Measurements from ENCODE around the gene WNK4. TPM values are rescaled to one million over a fixed set of nuclear protein-coding genes. Genes with fewer than 3 reads are reported as not detected.

WNK4 gene
- total RNA-seq, 4 donors from 2014 or later, result 0.40 to 14.7 (median 3.9) TPM

DNA sequence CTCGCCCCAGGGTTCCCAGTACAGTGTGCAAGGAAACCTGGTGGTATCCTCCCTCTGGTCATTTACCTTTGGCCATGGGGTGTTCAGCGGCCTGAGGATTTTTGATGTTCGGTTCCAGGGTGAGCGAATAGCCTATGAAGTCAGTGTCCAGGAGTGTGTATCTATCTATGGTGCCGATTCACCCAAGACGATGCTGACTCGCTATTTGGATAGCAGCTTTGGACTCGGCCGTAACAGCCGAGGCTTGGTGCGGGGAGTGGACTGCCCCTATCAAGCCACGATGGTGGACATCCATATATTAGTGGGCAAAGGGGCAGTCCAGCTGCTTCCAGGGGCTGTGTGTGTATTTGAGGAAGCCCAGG lies 65.1 kb downstream of the WNK4 start:
- Histone ChIP-seq H3K36me3 (peaks cover 6 to 54% (median 17%) of the 10 kb centered on the region in 3 donors), H3K4me1 (peaks cover 0 to 50% (median 19%) of the 10 kb centered on the region in 3 donors), H3K9me3 (no peaks in the 10 kb centered on the region), H3K4me3 (no peak overlapping the region), H3K27ac (peak overlapping the region in 2 of 4 donors; percentile 64 to 77), H3K27me3 (no peaks in the 10 kb centered on the region)
- DNase-seq, result no peak
- TF ChIP-seq POLR2A (IDR thresholded peaks at IDR 0.05) (no peak), CTCF (IDR thresholded peaks at IDR 0.05) (no peak)
- 86 to 89% methylated on average over 3 to 7 of the region's 12 CpGs for WGBS, 2 donors
- intact Hi-C loops (cut with DNase I), result loop anchor here (10.0 kb wide), 1 partner anchor 89 kb away; no protein-coding TSS in a partner anchor

- 62 to 64% methylated on average over 4 to 6 of the region's 7 CpGs for WGBS, 2 donors
- intact Hi-C loops (cut with DNase I), result loop anchor here (10.0 kb wide), 1 partner anchor 89 kb away; no protein-coding TSS in a partner anchor
- H3K4me3 ChIP-seq, result no peak overlapping the region
- H3K9me3 ChIP-seq, result no peaks in the 10 kb centered on the region
- peaks cover 6 to 49% (median 17%) of the 10 kb centered on the region in 3 donors for H3K36me3 ChIP-seq
- H3K27ac ChIP-seq, result peak overlapping the region in 3 of 4 donors; percentile 64 to 77 (median 64)
- peaks cover 5 to 56% (median 22%) of the 10 kb centered on the region in 3 donors for H3K4me1 ChIP-seq
- no peak for DNase-seq
- TF ChIP-seq POLR2A (IDR thresholded peaks at IDR 0.05), result no peak
- TF ChIP-seq CTCF (IDR thresholded peaks at IDR 0.05), result no peak
- H3K27me3 ChIP-seq, result no peaks in the 10 kb centered on the region
These were observed 65.6 kb downstream of the WNK4 start for GRCh38 chr17:42845918-42846593.

Small RNA genes lying within 50 kb of the gene (small RNA-seq; reads per million reads assigned to genes)
- gene HMGN2P15, result 0 reads per million in 4 donors
- gene MIR6781, result 0 reads per million in 4 donors

Other genes with a start within 250 kb of the WNK4 start
- gene NAGLU, start 244.4 kb upstream of the WNK4 start, total RNA-seq, result 10 to 100 TPM; 19.2 to 39.0 (median 26.5) TPM
- gene HSD17B1, start 227.7 kb upstream of the WNK4 start, total RNA-seq, result 10 to 100 TPM in 1 of 4 donors, 1 to 10 TPM in 3; 3.0 to 11.8 (median 6.6) TPM
- gene COASY, start 218.5 kb upstream of the WNK4 start, total RNA-seq, result 10 to 100 TPM; 34.1 to 52.2 (median 46.5) TPM
- 10 to 100 TPM; 34.0 to 47.9 (median 39.9) TPM for gene MLX, start 213.5 kb upstream of the WNK4 start, total RNA-seq
- gene PSMC3IP, start 202.9 kb upstream of the WNK4 start, total RNA-seq, result 1 to 10 TPM in 3 of 4 donors, under 1 TPM in 1; 0.61 to 4.8 (median 2.8) TPM
- 10 to 100 TPM; 35.7 to 59.6 (median 53.0) TPM for gene RETREG3, start 171.2 kb upstream of the WNK4 start, total RNA-seq
- gene TUBG1, start 170.9 kb upstream of the WNK4 start, total RNA-seq, result 10 to 100 TPM; 22.3 to 61.9 (median 46.5) TPM
- 10 to 100 TPM in 1 of 4 donors, 1 to 10 TPM in 3; 7.1 to 14.5 (median 8.8) TPM for gene TUBG2, start 121.3 kb upstream of the WNK4 start, total RNA-seq
- gene PLEKHH3, start 103.6 kb upstream of the WNK4 start, total RNA-seq, result 10 to 100 TPM; 41.0 to 55.8 (median 55.1) TPM
- under 1 TPM in 1 of 4 donors, not detected in 3; 0.76 TPM for gene CCR10, start 98.8 kb upstream of the WNK4 start, total RNA-seq
- under 1 TPM; 0.15 to 0.88 (median 0.43) TPM for gene CNTNAP1, start 98.1 kb upstream of the WNK4 start, total RNA-seq
- gene EZH1, start 35.6 kb upstream of the WNK4 start, total RNA-seq, result 10 to 100 TPM; 13.4 to 49.2 (median 22.0) TPM
- gene RAMP2, start 19.4 kb upstream of the WNK4 start, total RNA-seq, result 10 to 100 TPM in 2 of 4 donors, 1 to 10 TPM in 1, not detected in 1; 4.7 to 23.3 (median 11.8) TPM
- 10 to 100 TPM; 78.6 to 93.6 (median 83.0) TPM for gene VPS25, start 7.2 kb upstream of the WNK4 start, total RNA-seq
- gene COA3, start 18.1 kb downstream of the WNK4 start, total RNA-seq, result 100 to 1,000 TPM in 1 of 4 donors, 10 to 100 TPM in 3; 76.4 to 101 (median 94.8) TPM
- not detected for gene CNTD1, start 18.3 kb downstream of the WNK4 start, total RNA-seq
- gene BECN1, start 43.7 kb downstream of the WNK4 start, total RNA-seq, result 100 to 1,000 TPM in 1 of 4 donors, 10 to 100 TPM in 3; 81.5 to 100 (median 84.5) TPM
- gene PSME3, start 52.8 kb downstream of the WNK4 start, total RNA-seq, result 100 to 1,000 TPM in 1 of 4 donors, 10 to 100 TPM in 3; 91.0 to 121 (median 93.7) TPM
- 1 to 10 TPM in 2 of 4 donors, under 1 TPM in 2; 0.61 to 2.1 (median 1.2) TPM for gene AOC2, start 64.0 kb downstream of the WNK4 start, total RNA-seq
- gene AOC3, start 70.6 kb downstream of the WNK4 start, total RNA-seq, result 10 to 100 TPM in 1 of 4 donors, 1 to 10 TPM in 3; 3.3 to 24.0 (median 6.6) TPM
- not detected for gene G6PC1, start 120.2 kb downstream of the WNK4 start, total RNA-seq
- 10 to 100 TPM; 14.2 to 25.9 (median 22.6) TPM for gene AARSD1, start 183.8 kb downstream of the WNK4 start, total RNA-seq
- gene PTGES3L, start 199.5 kb downstream of the WNK4 start, total RNA-seq, result 1 to 10 TPM in 1 of 4 donors, under 1 TPM in 1, not detected in 2; 0.27 to 1.1 TPM
- 1 to 10 TPM; 7.4 to 9.8 (median 8.5) TPM for gene RUNDC1, start 200.0 kb downstream of the WNK4 start, total RNA-seq
- gene RPL27, start 217.8 kb downstream of the WNK4 start, total RNA-seq, result 1,000 to 10,000 TPM in 3 of 4 donors, 100 to 1,000 TPM in 1; 775 to 1,810 (median 1,289) TPM
- gene IFI35, start 226.2 kb downstream of the WNK4 start, total RNA-seq, result 10 to 100 TPM in 3 of 4 donors, 1 to 10 TPM in 1; 5.9 to 24.4 (median 13.6) TPM
- gene VAT1, start 241.8 kb downstream of the WNK4 start, total RNA-seq, result 100 to 1,000 TPM in 3 of 4 donors, 10 to 100 TPM in 1; 50.5 to 154 (median 110) TPM
- gene RND2, start 244.6 kb downstream of the WNK4 start, total RNA-seq, result under 1 TPM in 3 of 4 donors, not detected in 1; 0.30 to 0.76 (median 0.53) TPM